Left colon (tissue), 2 donors: ENCODE data around the gene TEX53. TPM values are rescaled to one million over a fixed set of nuclear protein-coding genes. Genes with fewer than 3 reads are reported as not detected.

ENCODE experiments used
- ATAC-seq: fragments of 200-7000 bp; cut with Tn5 transposase; one replicate; pipeline ENCODE4 v1.9.1; 2020; ENCODE audit warnings: mild to moderate bottlenecking, moderate library complexity
- DNase-seq, 2 donors: peaks; one replicate each; pipeline ENCODE4 v3.0.0-alpha.2; 2020
- intact Hi-C, 2 donors: fragments of 100-400 bp; cut with DNase I in 1 of 2; cut with micrococcal nuclease in 1 of 2; formaldehyde crosslinking; loops; one replicate each; pipeline versions ENCODE4 v1.11.2 to v1.14.0; 2022; cut with DNase I, micrococcal nuclease
- total RNA-seq, 2 donors: library from RNA; stranded (reverse); fragmentation: NEBNext Ultra II Directional; extraction: Animal tissue kit (Norgen Biotek cat#: 25700); gene quantifications; one replicate each; pipeline ENCODE4 v1.2.1, GENCODE V29; 2021
- donor health status: DM: no; HTN: no; CAD: no.
- donor health status: DM: yes; HTN: yes; CAD: no.

The TEX53 gene
- total RNA-seq, 2 donors from 2014 or later = not detected

DNA sequence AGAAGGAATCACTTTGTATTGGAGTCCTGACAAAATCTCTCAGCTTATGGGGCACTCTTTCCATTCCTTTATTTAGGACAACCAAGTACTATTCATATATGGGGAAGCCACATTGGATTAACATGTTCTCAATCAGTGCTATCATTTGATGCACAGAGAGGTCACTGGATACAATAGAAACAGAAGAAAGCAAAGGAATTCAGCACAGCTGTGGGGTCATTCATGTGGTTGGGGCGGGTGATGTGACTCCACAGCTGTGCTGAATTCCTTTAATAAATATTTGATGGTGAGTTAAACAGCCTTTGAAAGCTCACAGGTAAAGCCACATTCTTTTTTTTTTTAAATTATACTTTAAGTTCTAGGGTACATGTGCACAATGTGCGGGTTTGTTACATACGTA is 25.2 kb upstream of the TEX53 start:
- no peak for DNase-seq
- no peak for ATAC-seq
- intact Hi-C loops = loop anchor here in 1 of 2 donors (5.0 to 10.0 kb wide), 2 partner anchors 232 to 329 kb away; no protein-coding TSS in a partner anchor

DNA sequence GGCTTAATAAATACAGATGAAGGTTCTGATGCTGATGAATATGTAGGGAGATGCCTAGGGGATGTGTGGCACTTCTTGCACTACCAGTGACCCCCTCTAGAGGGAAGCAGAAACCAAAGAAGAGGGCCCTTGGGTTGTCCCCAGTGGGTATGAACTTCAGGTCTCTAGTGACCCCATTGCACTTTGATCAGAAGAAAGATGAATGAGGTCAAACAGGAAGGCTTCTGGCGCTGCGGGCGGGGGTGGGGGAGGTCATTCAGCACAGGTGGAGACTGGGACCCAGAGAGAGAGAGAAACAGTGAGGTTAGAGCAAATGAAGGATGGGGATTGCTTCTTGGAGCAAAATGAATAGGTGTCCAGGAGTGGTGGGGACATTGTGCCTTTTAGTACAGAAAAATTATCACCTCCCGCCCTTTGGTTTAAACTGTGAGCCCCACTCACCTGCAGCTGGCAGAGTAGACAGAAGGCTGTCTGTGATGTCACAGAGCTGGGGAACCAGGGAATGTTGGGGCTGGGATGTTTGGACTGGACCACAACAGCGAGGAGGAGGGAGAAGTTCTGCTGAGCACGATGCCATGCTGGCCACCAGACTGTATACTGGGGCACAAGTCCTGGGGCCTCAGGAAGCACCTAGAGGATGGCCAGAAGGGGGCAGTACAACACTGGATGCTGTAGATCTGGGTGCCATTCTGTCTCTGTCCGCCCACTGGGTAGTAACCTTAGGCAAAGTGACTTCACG is 24.2 kb upstream of the TEX53 start, which contains the start of gene TEX48:
TEX48 (minus strand) TSS at position 599 of the 739 bp plus-strand sequence. CDS start 10,469 bp downstream, outside the sequence.
- peak; percentile 99 for ATAC-seq
- peak; percentile 73 to 78 for DNase-seq
- intact Hi-C loops = loop anchor here in 1 of 2 donors (5.0 to 10.0 kb wide), 2 partner anchors 233 to 331 kb away; no protein-coding TSS in a partner anchor

DNA sequence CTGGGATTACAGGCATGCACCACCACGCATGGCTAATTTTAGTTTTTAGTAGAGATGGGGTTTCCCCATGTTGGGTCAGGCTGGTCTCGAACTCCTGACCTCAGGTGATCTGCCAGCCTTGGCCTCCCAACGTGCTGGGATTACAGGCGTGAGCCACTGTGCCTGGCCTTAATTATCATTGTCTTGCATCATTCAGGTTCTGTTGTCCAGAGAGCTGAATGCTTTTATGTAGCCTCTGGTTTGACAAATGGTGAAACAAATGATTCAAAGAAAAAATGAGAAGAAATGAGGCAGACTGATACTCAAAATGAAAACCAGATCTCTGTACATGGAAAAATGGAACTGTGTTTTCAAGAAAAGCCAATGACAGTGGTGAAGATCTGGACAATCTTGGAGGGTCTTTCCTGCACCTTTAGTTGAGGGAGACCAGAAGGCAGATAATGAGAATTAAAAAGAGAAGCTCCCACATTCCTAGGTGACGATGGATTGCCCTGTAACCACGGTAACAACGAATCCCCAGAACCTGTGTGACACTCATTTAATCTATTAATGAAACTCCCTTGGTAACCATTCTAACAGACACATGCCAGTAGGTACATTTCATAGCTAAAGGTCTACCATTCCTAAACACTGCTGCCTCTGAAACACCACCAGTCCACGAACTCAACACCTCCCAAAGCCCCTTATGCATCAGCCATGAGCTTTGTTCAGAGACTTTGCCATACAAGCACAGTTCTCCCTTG is 22.8 kb upstream of the TEX53 start:
- no peak for DNase-seq
- ATAC-seq = no peak
- intact Hi-C loops = loop anchor here in 1 of 2 donors (5.0 to 10.0 kb wide), 2 partner anchors 234 to 332 kb away; no protein-coding TSS in a partner anchor

DNA sequence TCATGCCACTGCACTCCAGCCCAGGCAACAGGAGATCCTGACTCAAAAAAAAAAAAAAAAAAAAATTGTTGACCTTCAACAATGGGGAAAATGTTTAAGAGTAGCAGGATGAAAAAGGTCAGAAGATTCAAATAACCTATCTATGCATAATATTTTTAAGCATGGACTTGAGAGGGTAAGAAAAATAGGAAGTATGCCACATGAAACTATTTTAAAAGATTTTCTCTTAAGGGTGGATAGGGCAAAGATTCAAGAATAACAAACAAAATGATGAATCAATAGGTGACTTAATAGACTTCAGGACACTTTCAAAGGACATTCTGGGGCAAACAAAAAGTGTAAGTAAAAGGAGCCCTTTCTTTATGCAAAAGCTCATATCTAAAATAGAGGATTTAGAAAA is 21.2 kb upstream of the TEX53 start:
- ATAC-seq (no peak), DNase-seq (no peak)
- intact Hi-C loops = no loop called here

DNA sequence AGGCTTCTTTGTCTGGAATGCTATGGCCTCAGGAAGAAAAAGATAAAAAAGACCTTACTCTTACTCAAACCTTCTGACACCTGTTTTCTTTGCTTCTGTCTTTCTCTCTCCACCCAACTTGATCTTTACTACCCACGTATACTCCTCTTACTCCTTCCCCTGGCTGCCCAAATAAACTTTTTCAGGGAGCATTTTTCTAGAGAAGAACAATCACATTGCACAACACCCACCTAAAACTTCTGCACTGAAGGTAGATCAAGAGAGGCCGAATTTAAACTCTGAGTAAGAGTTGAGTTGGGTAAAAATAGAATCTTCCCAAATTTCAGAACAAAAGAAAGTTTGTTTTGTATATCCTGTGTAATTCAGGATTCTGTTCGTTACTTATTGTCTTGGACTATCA is 20.5 kb upstream of the TEX53 start:
- no peak for ATAC-seq
- intact Hi-C loops = no loop called here
- no peak for DNase-seq

DNA sequence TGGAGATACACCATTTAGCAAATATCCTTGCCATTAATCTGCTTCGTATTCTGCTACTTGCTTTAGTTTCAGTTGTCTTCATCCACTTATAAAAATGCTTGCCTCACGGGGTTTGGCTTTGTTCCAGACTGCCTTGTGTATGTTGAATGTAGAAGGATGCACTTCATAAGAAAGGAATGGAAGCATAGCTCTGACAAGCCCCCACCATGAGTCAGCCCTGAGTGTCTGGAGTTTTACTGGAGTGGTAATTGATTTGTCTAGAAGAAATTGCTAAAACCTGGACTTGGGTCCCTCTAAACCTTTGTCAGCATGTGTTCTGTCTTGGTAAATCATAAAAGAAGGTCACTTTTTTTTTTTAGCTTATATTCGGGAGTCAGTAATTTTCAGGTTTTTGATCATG is 19.8 kb upstream of the TEX53 start:
- intact Hi-C loops = no loop called here
- DNase-seq (no peak), ATAC-seq (no peak)

DNA sequence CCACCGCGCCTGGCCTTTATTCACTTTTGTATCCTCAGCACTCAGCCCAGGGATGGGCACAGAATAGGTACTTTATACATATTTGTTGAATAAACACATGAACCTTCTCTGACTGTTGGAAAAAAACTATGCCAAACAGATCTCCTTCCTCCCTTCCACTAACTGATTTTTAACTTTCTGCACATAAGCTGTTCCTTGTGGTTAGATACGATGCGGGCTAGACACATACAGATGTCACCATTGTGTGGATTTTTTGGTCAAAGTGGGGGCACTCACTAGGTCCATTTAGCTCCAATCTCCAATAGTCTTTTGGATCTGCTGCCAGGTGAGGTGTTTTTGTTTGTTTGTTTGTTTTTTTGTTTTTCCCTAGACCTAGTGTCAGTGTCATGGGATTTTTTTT is 19.3 kb upstream of the TEX53 start:
- intact Hi-C loops = no loop called here
- ATAC-seq (no peak), DNase-seq (no peak)

DNA sequence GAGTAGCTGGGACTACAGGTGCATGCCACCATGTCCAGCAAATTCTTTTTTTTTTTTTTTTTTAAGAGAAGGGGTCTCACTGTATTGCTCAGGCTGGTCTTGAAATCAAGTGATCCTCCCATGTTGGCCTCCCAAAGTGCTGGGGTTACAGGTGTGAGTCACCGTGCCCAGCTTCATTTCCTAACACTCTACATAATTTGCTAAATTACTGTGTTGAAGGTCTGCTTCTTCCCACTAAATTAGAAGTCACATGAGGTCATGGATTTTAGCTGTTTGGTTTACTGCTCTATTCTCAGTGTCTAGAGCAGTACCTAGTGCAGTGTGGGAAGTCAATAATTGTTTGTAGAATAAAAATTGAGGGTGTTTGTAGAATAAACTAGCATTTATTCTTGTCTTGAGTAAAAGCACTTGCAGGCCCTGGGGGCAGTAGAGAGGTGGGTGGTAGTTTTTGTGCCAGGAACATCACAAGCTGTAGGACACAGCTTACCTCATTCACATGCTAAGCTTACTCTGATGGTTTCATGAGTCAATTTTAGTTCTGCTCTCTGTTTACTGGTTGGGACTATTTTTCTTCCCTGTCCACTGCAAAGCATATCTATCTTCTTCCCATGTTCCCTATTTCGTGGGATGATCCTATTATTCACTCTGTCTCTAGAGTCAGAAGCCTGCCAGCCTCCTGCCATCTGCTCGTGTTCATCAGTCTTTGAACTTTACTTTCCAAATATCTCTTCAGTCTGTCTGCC is 17.4 kb upstream of the TEX53 start:
- no peak for DNase-seq
- no peak for ATAC-seq
- intact Hi-C loops = no loop called here

DNA sequence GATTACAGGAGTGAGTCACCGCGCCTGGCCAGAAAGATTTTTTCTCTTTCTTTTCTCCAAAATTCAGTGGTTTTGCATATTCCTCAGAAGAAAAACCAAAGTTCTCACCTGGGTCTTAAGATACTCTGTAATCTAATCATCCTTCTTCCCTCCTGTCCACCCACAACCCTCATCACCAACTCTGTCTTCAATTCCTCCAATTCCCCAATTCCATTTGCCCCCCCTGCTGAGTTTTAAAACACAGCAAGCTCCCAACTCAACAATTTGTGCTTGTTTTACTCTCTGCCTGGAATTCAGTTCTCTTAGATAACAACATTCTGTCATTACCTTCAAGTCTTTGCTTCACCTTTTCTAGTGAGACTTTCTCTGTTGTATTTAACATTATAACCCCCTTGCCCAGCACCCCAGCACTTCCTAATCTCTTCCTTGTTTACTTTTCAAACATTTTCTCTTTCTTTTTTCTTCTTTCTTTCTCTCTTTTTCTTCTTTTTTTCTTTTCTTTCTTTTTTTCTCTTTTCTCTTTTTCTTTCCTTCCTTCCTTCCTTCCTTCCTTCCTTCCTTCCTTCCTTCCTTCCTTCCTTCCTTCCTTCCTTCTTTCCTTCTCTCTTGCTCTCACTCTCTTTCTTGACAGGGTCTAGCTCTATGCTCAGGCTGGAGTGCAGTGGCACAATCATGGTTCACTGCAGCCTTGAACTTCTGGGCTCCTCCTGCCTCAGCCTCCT is 16.6 kb upstream of the TEX53 start:
- ATAC-seq = no peak
- intact Hi-C loops = no loop called here
- no peak for DNase-seq

DNA sequence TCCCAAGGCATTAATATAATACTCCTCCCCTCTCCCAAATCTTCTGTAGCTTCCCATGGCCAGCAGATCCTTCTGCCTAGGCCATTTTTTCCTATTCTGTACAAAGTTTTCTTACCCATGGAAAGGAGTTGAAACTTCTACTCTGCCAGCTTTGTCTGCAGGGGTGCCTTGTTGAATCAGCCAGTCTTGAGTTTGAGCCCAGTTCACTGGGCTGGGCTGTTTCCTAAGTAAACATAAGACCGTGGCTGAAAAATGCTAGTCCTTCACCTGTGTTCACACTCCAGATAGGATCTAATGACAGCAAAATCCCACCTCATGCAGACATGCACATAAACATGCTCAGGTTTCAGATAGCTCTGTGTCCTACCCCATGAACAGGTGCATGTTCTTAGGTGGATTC is 14.0 kb upstream of the TEX53 start:
- intact Hi-C loops = no loop called here
- DNase-seq (no peak), ATAC-seq (no peak)

DNA sequence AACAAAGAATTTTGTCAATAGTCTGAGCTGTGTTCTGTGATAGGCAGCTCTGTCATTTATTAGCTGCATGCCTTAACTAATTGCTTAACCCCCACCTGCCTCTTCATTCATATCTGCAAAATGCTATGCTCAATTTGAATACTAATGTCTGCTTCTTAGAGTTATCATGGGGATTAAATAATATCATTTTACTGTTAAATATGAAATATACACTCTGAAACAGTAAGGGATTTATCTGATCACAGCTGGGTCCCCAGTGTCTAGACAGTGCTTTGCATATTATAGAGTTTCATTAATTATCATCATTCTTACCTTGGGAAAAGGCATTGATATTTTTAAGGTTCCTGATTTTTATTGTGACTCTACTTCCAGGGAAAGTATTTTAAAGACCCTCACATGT is 12.4 kb upstream of the TEX53 start:
- ATAC-seq (no peak), DNase-seq (no peak)
- intact Hi-C loops = no loop called here

DNA sequence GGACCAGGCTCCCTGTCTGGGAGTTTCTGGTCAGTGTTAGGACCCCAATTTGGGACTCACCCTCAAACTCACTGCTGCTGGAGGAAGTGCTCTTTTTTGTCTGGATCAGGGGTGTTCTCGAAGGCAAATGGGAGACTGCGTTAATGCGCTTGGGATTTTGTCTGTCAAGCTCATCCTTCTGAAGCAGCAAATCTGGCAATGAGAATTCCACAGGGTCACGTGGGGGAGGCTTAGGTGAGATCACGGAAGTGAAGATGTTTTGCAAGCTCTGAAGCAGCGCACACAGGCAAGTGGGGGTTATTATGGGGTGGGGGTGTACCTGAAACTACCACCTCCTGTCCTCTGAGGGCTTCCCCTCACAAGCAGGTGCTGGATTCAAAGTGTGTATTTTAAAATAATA is 10.5 kb upstream of the TEX53 start:
- intact Hi-C loops = no loop called here
- no peak for ATAC-seq

DNA sequence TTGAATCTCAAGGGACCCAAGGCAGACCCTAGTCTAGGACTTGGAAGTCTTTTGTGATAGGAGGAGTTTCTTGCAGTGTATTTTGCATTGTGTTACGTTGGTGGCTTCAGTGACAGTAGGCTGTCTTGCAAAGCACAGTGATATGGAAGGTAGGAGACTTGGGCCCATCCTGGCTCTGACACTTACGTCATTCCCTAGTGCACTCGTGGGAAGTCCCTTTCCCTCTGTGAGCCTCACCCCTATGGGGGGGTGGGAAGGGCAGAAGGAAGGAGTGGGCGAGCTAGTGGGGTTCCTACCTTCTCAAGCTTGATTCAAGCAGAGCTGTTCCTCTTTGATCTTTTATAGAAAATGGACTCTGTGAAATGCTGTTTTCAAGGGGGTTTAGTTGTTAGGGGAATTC is 9.2 kb upstream of the TEX53 start:
- DNase-seq = no peak
- intact Hi-C loops = no loop called here
- ATAC-seq = no peak

More for the DNA sequence above, 10.5 kb upstream of the TEX53 start:
- DNase-seq = no peak

DNA sequence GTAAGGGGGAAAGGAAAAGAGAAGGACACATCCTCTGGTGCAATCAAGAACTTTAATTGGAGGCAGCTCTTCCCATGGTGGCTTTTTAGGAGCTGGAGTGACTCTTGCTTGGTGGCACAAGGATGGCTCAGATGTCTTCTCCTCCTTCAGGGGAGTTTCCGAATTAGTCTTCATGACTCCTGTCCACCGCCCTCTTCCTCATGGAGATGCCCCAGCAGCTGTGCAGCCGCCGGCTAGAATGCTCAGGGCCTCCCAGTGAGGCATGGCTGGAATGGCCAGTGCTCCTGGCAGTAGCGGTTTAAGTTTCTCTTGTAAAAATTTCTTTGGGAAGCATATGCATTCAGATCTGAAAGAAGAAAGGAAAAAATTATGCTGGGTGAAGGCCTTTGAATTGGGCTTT is 8.8 kb upstream of the TEX53 start:
- intact Hi-C loops = no loop called here
- ATAC-seq = no peak
- no peak for DNase-seq

DNA sequence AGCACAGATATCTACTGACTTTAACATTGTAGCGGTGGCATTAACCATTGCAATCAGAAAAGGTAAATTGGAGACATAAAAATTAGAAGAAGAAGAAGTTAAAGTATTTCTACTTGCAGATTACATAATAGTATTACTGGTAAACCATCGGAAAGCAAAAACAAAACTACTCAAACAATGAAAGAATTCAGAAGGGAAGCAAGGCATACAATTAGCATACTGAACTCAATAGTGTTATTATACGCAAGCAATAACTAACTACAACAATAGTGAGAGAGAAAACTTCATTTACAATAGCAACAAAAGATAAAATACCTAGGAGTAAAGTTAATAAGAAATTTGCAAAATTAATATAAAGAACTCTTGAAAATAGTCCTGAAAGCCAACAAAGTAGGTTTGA is 6.6 kb upstream of the TEX53 start:
- intact Hi-C loops = no loop called here
- DNase-seq (no peak), ATAC-seq (no peak)

DNA sequence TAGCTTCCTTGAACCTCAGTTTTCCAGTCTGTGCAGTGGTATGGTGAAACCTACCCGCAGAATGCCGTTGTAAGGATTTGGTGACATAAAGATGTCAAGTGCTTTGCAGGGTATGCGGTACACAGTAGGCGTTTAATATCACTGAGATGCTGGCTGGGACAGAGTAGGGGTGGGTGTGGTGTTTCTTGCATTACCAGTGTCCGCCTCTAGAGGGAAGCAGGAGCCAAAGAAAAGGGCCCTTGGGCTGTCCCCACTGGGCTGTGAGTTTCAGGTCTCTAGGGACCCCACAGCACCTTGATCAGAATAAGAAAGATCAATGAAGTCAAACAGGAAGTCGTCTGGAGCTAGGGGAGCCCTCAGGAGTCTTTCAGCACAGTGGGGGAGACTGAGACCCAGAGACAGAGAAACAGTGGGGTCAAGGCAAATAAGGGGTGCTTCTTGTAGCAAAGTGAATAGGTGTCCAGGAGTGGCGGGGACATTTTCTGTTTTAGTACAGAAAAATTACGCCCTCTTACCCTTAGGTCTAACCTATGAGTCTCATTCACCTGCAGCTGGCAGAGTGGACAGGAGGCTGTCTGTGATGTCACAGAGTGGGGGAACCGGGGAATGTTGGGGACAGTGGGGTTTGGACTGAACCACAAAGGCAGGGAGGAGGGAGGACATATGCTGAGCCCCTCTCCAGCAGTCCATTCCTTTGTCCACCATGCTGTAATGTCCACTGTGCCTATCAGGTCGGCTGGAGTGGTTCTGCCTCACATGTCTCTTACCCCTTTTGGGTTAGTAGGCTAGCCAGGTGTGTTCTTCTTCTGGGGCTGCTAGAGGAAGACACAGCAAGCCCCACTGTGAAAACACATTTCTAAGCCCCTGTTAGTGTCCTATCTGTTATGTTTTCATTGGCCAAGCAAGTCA is 4.7 kb upstream of the TEX53 start:
- ATAC-seq = peak; percentile 78
- intact Hi-C loops = no loop called here
- DNase-seq = peak in 1 of 2 donors; percentile 49

DNA sequence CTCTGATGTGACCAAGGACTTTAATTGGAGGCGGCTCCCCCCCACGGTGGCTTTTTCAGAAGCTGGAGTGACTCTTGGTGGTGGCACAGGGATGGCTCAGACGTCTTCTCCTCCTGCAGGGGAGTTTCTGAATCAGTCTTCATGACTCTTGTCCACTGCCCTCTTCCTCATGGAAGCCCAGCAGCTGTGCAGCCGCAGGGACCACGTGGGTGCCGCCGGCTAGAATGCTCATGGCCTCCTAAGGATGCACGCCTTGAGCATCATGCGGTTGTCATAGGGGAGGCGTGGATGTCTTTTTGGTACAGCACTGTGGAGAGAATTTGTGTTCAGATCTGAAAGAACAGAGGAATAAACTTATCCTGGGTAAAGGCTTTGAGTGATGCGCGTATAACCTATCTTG is 1.3 kb downstream of the TEX53 start:
- ATAC-seq (no peak), DNase-seq (no peak)
- intact Hi-C loops = loop anchor here in 1 of 2 donors (10.0 kb wide), 1 partner anchor 242 kb away; no protein-coding TSS in a partner anchor

DNA sequence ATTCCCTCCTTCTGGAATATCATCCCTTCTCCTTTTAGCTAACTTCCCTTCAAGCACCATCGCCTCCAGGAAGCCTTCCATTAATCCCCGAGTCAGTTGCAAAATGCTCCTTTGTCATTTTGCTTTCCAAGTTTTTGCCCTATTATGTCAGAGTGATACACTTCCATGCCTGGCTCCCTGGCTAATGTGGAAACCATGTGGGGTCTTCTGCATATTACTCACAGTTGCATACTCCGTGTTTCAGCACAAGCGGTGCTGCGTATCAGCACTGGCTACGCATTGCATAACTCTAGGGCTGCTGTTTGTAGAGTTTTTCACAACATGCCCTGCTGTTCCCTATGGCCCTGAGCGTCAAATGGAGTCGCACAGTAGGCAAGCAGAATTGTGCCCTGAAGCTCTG is 1.9 kb downstream of the TEX53 start:
- no peak for ATAC-seq
- intact Hi-C loops = loop anchor here in 1 of 2 donors (10.0 kb wide), 1 partner anchor 241 kb away; no protein-coding TSS in a partner anchor

More for the DNA sequence above, 1.9 kb downstream of the TEX53 start:
- DNase-seq = no peak
